Ascending aorta (tissue), 2 donors: ENCODE measurements around the gene LMBRD1. TPM values are rescaled to one million over a fixed set of nuclear protein-coding genes. Genes with fewer than 3 reads are reported as not detected.
"Not testable (repeated sequence)": the region's sequence is repeated elsewhere in the genome, so short reads cannot be mapped to it uniquely, and the experiment has no call there.

ENCODE experiments used
- DNase-seq, 2 donors: peaks; one replicate each; pipeline ENCODE4 v3.0.0-alpha.2; 2019; ENCODE audit warnings: low spot score in 2 of 2
- H3K27ac ChIP-seq, 2 donors: fragments of 200-600 bp; sonication (generic); one replicate each; pipeline ENCODE4 v1.5.1; 2016 to 2017; ENCODE audit warnings: mild to moderate bottlenecking in 1 of 2
- H3K27me3 ChIP-seq: fragments of 200-600 bp; sonication (generic); one replicate; pipeline ENCODE4 v1.5.1; 2017
- H3K36me3 ChIP-seq, 2 donors: fragments of 200-600 bp; sonication (generic); one replicate each; pipeline ENCODE4 v1.5.1; 2016
- H3K4me1 ChIP-seq, 2 donors: fragments of 200-600 bp; sonication (generic); one replicate each; pipeline ENCODE4 v1.5.1; 2016 to 2017; ENCODE audit warnings: mild to moderate bottlenecking in 1 of 2
- H3K4me3 ChIP-seq, 2 donors: fragments of 200-600 bp; sonication (generic); one replicate each; pipeline ENCODE4 v1.5.1; 2016 to 2017; ENCODE audit warnings: mild to moderate bottlenecking in 1 of 2
- H3K9me3 ChIP-seq, 2 donors: fragments of 200-600 bp; sonication (generic); one replicate each; pipeline ENCODE4 v1.5.1; 2016
- CTCF ChIP-seq, 3 experiments: fragments of 200-600 bp in 2 of 3; fragments of 450-650 bp in 1 of 3; sonication (generic) in 2 of 3; IDR thresholded peaks; one replicate each; pipeline ENCODE4 v1.5.1; 2016 to 2019; ENCODE audit warnings: antibody characterized with exemption in 3 of 3, mild to moderate bottlenecking in 1 of 3, moderate library complexity in 1 of 3
- intact Hi-C: fragments of 100-400 bp; cut with DNase I; formaldehyde crosslinking; loops from one replicate; pipeline ENCODE4 v1.15.1; 2023
- total RNA-seq: library from RNA; depleted of rRNA; stranded (reverse); fragments of >200 nt; gene quantifications from one replicate; pipeline ENCODE4 v1.1.0, GENCODE V29; 2016

Gene LMBRD1
- total RNA-seq, 1 donor from 2014 or later: 31.1 TPM

GRCh38 chr6:69832558-69832957 is 35.7 kb upstream of the LMBRD1 start:
- no peak overlapping the region for H3K27ac ChIP-seq
- intact Hi-C loops: no loop called here
- no peaks in the 10 kb centered on the region for H3K9me3 ChIP-seq

GRCh38 chr6:69827276-69827893 is 30.6 kb upstream of the LMBRD1 start:
- no peaks in the 10 kb centered on the region for H3K9me3 ChIP-seq
- no peak overlapping the region for H3K27ac ChIP-seq
- no peak overlapping the region for H3K4me3 ChIP-seq
- DNase-seq: no peak
- TF ChIP-seq CTCF (IDR thresholded peaks at IDR 0.05): no peak
- no peaks in the 10 kb centered on the region for H3K4me1 ChIP-seq
- H3K27me3 ChIP-seq: no peaks in the 10 kb centered on the region
- H3K36me3 ChIP-seq: no peaks in the 10 kb centered on the region
- intact Hi-C loops: no loop called here

More at GRCh38 chr6:69832558-69832957, 35.7 kb upstream of the LMBRD1 start:
- no peaks in the 10 kb centered on the region for H3K36me3 ChIP-seq
- no peak for TF ChIP-seq CTCF (IDR thresholded peaks at IDR 0.05)
- no peaks in the 10 kb centered on the region for H3K4me1 ChIP-seq
- no peaks in the 10 kb centered on the region for H3K27me3 ChIP-seq
- no peak overlapping the region for H3K4me3 ChIP-seq
- DNase-seq: no peak

- no peak for DNase-seq
- no peak overlapping the region for H3K27ac ChIP-seq
- intact Hi-C loops: no loop called here
Observed at GRCh38 chr6:69825904-69826303, 29.1 kb upstream of the LMBRD1 start.

GRCh38 chr6:69824355-69824754 is 27.5 kb upstream of the LMBRD1 start:
- H3K9me3 ChIP-seq, H3K4me1 ChIP-seq, DNase-seq, H3K36me3 ChIP-seq, H3K4me3 ChIP-seq, H3K27ac ChIP-seq, H3K27me3 ChIP-seq, intact Hi-C loops: not testable (repeated sequence)

More at GRCh38 chr6:69825904-69826303, 29.1 kb upstream of the LMBRD1 start:
- Histone ChIP-seq H3K4me1 (no peaks in the 10 kb centered on the region), H3K27me3 (no peaks in the 10 kb centered on the region), H3K4me3 (no peak overlapping the region), H3K36me3 (no peaks in the 10 kb centered on the region), H3K9me3 (no peaks in the 10 kb centered on the region)
- TF ChIP-seq CTCF (IDR thresholded peaks at IDR 0.05): no peak

- Histone ChIP-seq H3K36me3 (no peaks in the 10 kb centered on the region), H3K4me3 (no peak overlapping the region), H3K4me1 (no peaks in the 10 kb centered on the region), H3K27ac (no peak overlapping the region), H3K9me3 (no peaks in the 10 kb centered on the region), H3K27me3 (no peaks in the 10 kb centered on the region)
- TF ChIP-seq CTCF (IDR thresholded peaks at IDR 0.05): no peak
- DNase-seq: no peak
- intact Hi-C loops: no loop called here
Observed at GRCh38 chr6:69820438-69820837, 23.6 kb upstream of the LMBRD1 start.

- no peaks in the 10 kb centered on the region for H3K27me3 ChIP-seq
- intact Hi-C loops: no loop called here
- no peaks in the 10 kb centered on the region for H3K9me3 ChIP-seq
- no peak for TF ChIP-seq CTCF (IDR thresholded peaks at IDR 0.05)
- no peaks in the 10 kb centered on the region for H3K36me3 ChIP-seq
- no peak for DNase-seq
- H3K4me3 ChIP-seq: no peak overlapping the region
- H3K4me1 ChIP-seq: no peaks in the 10 kb centered on the region
- no peak overlapping the region for H3K27ac ChIP-seq
Observed at GRCh38 chr6:69820018-69820417, 23.2 kb upstream of the LMBRD1 start.
